SK-N-MC (cell line): ENCODE data around the gene OTOP1.
"Not testable (repeated sequence)": the region's sequence is repeated elsewhere in the genome, so short reads cannot be mapped to it uniquely, and the experiment has no call there.

Source experiments
- DNase-seq: peaks from one replicate; pipeline ENCODE4 v3.0.0-alpha.2; 2011; ENCODE audit warnings: low read depth, low spot score
- H3K27ac ChIP-seq: fragments of 200-600 bp; sonication (generic); 2 replicates; pipeline ENCODE4 v1.5.1; 2016; ENCODE audit warnings: mixed run types
- H3K36me3 ChIP-seq: fragments of 200-600 bp; sonication (generic); 2 replicates; pipeline ENCODE4 v1.6.1; 2017; ENCODE audit warnings: antibody characterized with exemption, low read length, mixed read lengths; ENCODE audit not compliant: insufficient read depth
- H3K4me3 ChIP-seq: fragments of 200-600 bp; sonication (generic); 2 replicates; pipeline ENCODE4 v1.5.1; 2016
- H3K9ac ChIP-seq: fragments of 200-600 bp; sonication (generic); 2 replicates; pipeline ENCODE4 v1.8.0; 2017; ENCODE audit warnings: mixed run types, mixed read lengths; ENCODE audit not compliant: insufficient read length
- H3K9me3 ChIP-seq: fragments of 200-600 bp; sonication (generic); 2 replicates; pipeline ENCODE4 v1.6.1; 2017; ENCODE audit warnings: low read depth, mild to moderate bottlenecking, antibody characterized with exemption, low read length, moderate library complexity, mixed read lengths
- EZH2 ChIP-seq: fragments of 200-600 bp; sonication (generic); IDR thresholded peaks from one replicate; pipeline ENCODE4 v1.6.1; 2017; ENCODE audit warnings: antibody characterized with exemption
- FOXP2 ChIP-seq: optimal IDR thresholded peaks from 2 replicates; pipeline ENCODE3; 2011; ENCODE audit warnings: mild to moderate bottlenecking, moderate library complexity; ENCODE audit not compliant: insufficient read depth; ENCODE audit errors: extremely low read length, control extremely low read depth
- POLR2AphosphoS5 ChIP-seq: IDR thresholded peaks from 2 replicates; pipeline ENCODE4 v1.6.1; 2012; ENCODE audit warnings: mild to moderate bottlenecking, low read depth, low read length, borderline replicate concordance

Gene OTOP1

DNA sequence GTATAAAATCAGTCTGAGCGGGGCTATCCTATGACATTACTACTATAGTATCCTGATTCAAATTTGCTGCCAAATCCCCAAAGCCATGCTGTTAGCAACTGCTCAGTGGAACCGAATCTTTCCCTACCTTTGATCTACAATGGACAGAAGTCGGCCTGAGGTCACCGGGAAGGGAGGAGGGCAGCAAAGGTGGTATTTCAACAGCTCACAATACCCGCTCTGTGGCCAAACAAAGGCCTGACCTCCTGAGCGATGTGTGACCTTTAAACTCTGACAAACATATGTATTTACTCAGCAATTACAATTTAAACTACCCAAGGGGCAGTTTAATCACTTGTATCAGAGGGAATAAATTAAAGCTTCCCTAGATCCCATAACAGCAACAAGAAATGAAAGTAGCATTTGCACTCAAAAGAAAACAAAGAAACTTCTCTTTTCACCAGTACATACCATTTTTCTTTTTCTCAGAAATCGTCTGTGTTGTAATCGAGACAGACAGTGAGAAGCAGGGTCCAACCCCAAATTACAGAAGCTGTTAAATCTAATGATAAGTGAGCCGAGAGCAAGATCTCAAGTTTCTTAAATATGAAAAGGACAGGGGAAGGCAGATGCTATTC is 32.9 kb upstream of the OTOP1 start:
- Histone ChIP-seq H3K36me3 (no peaks in the 10 kb centered on the region), H3K27ac (no peak overlapping the region), H3K9me3 (no peaks in the 10 kb centered on the region), H3K9ac (no peak overlapping the region), H3K4me3 (no peak overlapping the region)
- DNase-seq = no peak
- TF ChIP-seq POLR2AphosphoS5 = no peak
- TF ChIP-seq FOXP2 = no peak
- TF ChIP-seq EZH2 = no peak

- not testable (repeated sequence) for H3K4me3 ChIP-seq, H3K9me3 ChIP-seq, DNase-seq, H3K9ac ChIP-seq, H3K36me3 ChIP-seq, H3K27ac ChIP-seq
Measured at GRCh38 chr4:4257705-4258104, 31.0 kb upstream of the OTOP1 start.

GRCh38 chr4:4256799-4257198 is 30.1 kb upstream of the OTOP1 start:
- no peaks in the 10 kb centered on the region for H3K36me3 ChIP-seq
- H3K9me3 ChIP-seq = no peaks in the 10 kb centered on the region
- DNase-seq = no peak
- no peak overlapping the region for H3K4me3 ChIP-seq
- no peak overlapping the region for H3K27ac ChIP-seq
- no peak overlapping the region for H3K9ac ChIP-seq
- TF ChIP-seq FOXP2 (no peak), EZH2 (no peak), POLR2AphosphoS5 (no peak)

DNA sequence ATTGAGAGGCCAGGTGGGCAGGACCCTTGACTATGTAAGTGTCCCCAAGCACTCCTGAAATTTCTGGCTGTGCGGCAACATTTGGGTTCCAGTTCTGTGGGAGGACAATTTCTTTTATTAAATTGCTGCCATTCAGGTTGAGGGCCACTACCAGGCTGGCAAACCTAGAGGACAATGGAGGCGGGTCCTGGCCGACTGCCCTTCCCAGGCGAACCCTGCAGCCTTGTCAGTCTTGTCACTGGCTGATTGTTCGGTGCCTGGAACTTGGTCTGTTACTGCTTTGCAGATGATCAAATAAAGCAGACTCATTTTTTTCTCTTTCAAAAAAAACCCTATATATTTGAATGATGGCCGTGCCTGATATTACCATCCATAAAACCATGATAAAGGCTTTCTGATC is 27.9 kb upstream of the OTOP1 start:
- TF ChIP-seq FOXP2 = no peak
- no peak for TF ChIP-seq POLR2AphosphoS5
- no peak for TF ChIP-seq EZH2
- H3K9me3 ChIP-seq = no peaks in the 10 kb centered on the region
- H3K36me3 ChIP-seq = no peaks in the 10 kb centered on the region
- no peak overlapping the region for H3K27ac ChIP-seq
- no peak for DNase-seq
- no peak overlapping the region for H3K9ac ChIP-seq
- no peak overlapping the region for H3K4me3 ChIP-seq

GRCh38 chr4:4254199-4254598 is 27.5 kb upstream of the OTOP1 start:
- Histone ChIP-seq H3K9me3 (no peaks in the 10 kb centered on the region), H3K36me3 (no peaks in the 10 kb centered on the region), H3K27ac (no peak overlapping the region), H3K9ac (no peak overlapping the region), H3K4me3 (no peak overlapping the region)
- no peak for DNase-seq
- TF ChIP-seq FOXP2 (no peak), POLR2AphosphoS5 (no peak), EZH2 (no peak)

GRCh38 chr4:4249866-4250265 is 23.1 kb upstream of the OTOP1 start:
- DNase-seq = no peak
- TF ChIP-seq EZH2 = no peak
- no peak for TF ChIP-seq POLR2AphosphoS5
- TF ChIP-seq FOXP2 = no peak
- no peak overlapping the region for H3K9ac ChIP-seq
- peaks cover 10% of the 10 kb centered on the region; the same call in 1 of the 2 replicates for H3K36me3 ChIP-seq
- H3K27ac ChIP-seq = no peak overlapping the region
- no peaks in the 10 kb centered on the region for H3K9me3 ChIP-seq
- H3K4me3 ChIP-seq = no peak overlapping the region

DNA sequence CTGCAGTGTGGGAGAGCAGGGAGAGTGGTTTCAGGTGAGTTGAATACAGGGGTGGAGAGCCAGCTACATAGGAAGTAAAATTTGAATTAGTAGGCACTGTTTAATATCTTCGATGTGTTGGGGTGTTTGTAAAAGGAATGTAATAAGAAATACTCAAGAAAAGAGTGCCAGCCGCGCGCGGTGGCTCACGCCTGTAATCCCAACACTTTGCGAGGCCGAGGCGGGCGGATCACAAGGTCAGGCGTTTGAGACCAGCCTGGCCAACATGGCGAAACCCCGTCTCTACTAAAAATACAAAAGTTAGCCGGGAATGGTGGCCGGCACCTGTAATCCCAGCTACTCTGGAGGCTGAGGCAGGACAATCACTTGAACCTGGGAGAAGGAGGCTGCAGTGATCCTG is 22.6 kb upstream of the OTOP1 start:
- Histone ChIP-seq H3K4me3 (peak overlapping the region; percentile 98), H3K9ac (peak overlapping the region; percentile 99), H3K36me3 (peaks cover 15% of the 10 kb centered on the region; the same call in 1 of the 2 replicates)
- H3K9me3 ChIP-seq, DNase-seq, H3K27ac ChIP-seq: not testable (repeated sequence)

DNA sequence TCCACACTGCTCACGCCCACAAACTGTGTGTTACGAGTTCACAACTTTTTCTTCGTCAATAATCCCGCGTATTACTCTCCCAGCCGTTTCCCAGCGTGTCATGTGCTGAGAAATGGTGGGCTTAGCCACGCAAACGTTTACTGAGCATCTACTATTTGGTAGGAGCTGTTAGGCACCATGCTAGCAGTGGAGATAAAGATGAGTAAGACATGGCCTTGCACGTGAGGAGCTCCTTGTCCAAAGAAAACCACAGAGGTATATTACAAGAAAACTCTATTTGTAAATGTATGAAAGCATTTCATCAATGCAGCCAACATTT is 22.1 kb upstream of the OTOP1 start:
- TF ChIP-seq EZH2 = no peak
- no peak for TF ChIP-seq POLR2AphosphoS5
- no peak for TF ChIP-seq FOXP2
- Histone ChIP-seq H3K9ac (peak overlapping the region; percentile 99), H3K27ac (no peak overlapping the region), H3K4me3 (peak overlapping the region; percentile 98), H3K9me3 (no peaks in the 10 kb centered on the region), H3K36me3 (peaks cover 20% of the 10 kb centered on the region; the same call in 1 of the 2 replicates)
- DNase-seq = no peak

DNA sequence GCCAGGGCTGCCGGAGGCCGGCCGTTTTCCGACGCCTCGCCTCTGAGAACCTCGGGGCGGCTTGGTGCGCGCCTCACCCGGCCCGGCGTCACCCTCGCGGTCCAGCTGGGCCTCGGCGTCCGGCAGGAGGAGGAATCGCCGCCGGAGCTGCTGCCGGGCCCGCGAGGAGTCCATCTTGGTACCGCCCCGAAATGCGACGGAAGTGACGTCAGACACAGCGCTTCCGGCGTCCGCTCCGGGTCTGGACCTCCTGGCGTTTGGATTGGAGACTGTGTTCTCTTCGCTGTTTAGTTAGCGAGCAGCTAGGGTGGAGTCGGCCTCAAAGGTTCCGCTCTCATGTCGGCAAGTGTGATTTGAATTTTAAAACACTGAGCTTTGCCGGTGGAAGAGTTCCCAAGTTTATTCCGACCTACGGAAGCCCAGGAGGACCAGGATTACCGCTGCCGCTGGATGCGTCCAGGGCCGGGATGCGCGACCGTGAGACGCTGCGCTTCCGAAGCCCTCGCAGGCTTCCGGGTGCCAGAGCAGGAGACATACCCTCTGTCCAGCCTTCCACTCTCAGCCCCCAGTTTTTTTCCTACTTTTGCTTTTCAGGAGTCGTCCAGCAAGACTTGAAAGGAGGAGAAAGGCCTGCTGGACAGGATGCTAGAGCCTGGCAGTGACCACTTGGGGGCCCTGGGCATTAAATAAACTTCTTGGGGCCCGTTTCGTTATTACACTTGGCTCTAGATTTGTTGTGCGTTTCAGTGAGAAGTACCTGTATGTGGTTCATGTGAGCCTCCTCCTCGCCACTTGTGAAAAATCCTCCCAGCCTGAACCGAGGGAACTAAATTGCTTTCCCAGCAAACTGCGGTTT is 21.5 kb upstream of the OTOP1 start, which contains the start of gene TMEM128:
Gene TMEM128 (minus strand): TSS at position 195 of the 856 bp plus-strand sequence. CDS start 21 bp downstream, at position 174.
- Histone ChIP-seq H3K27ac (peak within 1 kb of the TSS; percentile 85), H3K4me3 (peak within 1 kb of the TSS; percentile 98), H3K9me3 (no peaks in the 10 kb centered on the region), H3K9ac (peak within 1 kb of the TSS; percentile 99), H3K36me3 (peaks cover 25% of the 10 kb centered on the region; the same call in 1 of the 2 replicates)
- peak; percentile 83 for DNase-seq
- TF ChIP-seq EZH2 = no peak
- TF ChIP-seq POLR2AphosphoS5 = peak; percentile 99
